AG04450 (cell line): ENCODE measurements around the gene DCAF7. TPM values are rescaled to one million over a fixed set of nuclear protein-coding genes. Genes with fewer than 3 reads are reported as not detected.

Experiments
- CTCF ChIA-PET: fragments of 300-600, 350-600 bp; formaldehyde crosslinking; extraction: SDS; loops from one replicate; lab custom pipeline; 2022; ENCODE audit warnings: antibody characterized with exemption, inconsistent platforms; lab: Charles Lee
- POLR2A ChIA-PET: fragments of 350-600 bp; formaldehyde crosslinking; extraction: SDS; loops from one replicate; lab custom pipeline; 2021; ENCODE audit warnings: antibody characterized with exemption, inconsistent platforms; lab: Yijun Ruan, JAX
- DNase-seq: peaks from one replicate; pipeline ENCODE4 v3.0.0-alpha.2; 2011; ENCODE audit warnings: low read depth, low spot score
- H3K27ac ChIP-seq: one replicate; pipeline ENCODE4 v1.5.1; 2012; ENCODE audit warnings: low read depth, low read length, control low read depth
- H3K27me3 ChIP-seq: one replicate; pipeline ENCODE4 v1.6.0; 2012; ENCODE audit warnings: low read length; ENCODE audit not compliant: control insufficient read depth, insufficient read depth
- H3K4me3 ChIP-seq: 2 replicates; pipeline ENCODE4 v1.5.1; 2011; ENCODE audit warnings: mild to moderate bottlenecking, low read depth, low read length, control low read depth
- H3K9me3 ChIP-seq: 2 replicates; pipeline ENCODE4 v1.5.1; 2012; ENCODE audit warnings: low read length; ENCODE audit not compliant: control insufficient read depth, insufficient read depth
- polyA plus RNA-seq: library from polyadenylated mRNA; depleted of rRNA; stranded (reverse); fragments of >200 nt; gene quantifications from 2 replicates; pipeline ENCODE4 v1.2.3, GENCODE V29; 2011
- TF ChIP-seq, protein P1 (sequence below): IDR thresholded peaks from 2 replicates; pipeline ENCODE4 v1.5.1; 2011; ENCODE audit warnings: low read depth, low read length, control low read depth, inconsistent platforms

Gene DCAF7
- polyA plus RNA-seq, 1 experiment = 50.4 TPM

DNA sequence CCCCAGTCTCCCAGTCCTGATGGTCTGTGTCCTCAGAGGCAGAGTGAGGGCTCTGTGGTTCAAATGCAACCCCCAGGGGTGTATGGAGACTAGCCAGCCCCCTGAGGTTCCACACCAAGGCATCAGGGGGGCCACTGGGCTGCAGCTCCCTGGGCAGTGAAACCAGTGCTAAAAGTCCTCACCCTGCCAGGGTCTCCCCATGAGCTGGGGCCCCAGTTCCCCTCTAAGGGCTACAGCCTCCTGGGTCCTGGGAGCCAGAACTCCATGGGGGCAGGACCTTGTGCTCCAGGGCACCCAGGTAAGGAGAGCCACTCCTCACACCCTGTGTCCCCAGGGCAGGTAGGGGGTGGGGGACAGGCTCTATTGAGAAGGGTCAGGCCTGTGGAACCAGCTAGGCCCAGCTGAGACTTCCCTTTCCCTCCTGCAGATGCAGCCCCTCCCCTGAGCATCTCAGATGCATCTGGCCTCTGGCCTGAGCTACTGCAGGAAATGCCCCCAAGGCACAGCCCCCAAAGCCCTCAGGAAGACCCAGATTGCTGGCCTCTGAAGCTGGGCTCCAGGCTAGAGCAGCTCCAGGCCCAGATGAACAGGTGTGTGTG lies 6.4 kb upstream of the DCAF7 start:
- DNase-seq = no peak
- H3K9me3 ChIP-seq = no peaks in the 10 kb centered on the region; the same call in 1 of the 2 replicates
- peaks cover 22% of the 10 kb centered on the region for H3K27me3 ChIP-seq
- POLR2A ChIA-PET = interaction anchor here (1.0 kb wide), 1 partner anchor 9 kb away, joined by 3 read pairs; no protein-coding TSS in a partner anchor
- no peak overlapping the region for H3K4me3 ChIP-seq
- CTCF ChIA-PET = no interaction called here
- no peak overlapping the region for H3K27ac ChIP-seq
- TF ChIP-seq, protein P1, sequence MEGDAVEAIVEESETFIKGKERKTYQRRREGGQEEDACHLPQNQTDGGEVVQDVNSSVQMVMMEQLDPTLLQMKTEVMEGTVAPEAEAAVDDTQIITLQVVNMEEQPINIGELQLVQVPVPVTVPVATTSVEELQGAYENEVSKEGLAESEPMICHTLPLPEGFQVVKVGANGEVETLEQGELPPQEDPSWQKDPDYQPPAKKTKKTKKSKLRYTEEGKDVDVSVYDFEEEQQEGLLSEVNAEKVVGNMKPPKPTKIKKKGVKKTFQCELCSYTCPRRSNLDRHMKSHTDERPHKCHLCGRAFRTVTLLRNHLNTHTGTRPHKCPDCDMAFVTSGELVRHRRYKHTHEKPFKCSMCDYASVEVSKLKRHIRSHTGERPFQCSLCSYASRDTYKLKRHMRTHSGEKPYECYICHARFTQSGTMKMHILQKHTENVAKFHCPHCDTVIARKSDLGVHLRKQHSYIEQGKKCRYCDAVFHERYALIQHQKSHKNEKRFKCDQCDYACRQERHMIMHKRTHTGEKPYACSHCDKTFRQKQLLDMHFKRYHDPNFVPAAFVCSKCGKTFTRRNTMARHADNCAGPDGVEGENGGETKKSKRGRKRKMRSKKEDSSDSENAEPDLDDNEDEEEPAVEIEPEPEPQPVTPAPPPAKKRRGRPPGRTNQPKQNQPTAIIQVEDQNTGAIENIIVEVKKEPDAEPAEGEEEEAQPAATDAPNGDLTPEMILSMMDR = no peak

DNA sequence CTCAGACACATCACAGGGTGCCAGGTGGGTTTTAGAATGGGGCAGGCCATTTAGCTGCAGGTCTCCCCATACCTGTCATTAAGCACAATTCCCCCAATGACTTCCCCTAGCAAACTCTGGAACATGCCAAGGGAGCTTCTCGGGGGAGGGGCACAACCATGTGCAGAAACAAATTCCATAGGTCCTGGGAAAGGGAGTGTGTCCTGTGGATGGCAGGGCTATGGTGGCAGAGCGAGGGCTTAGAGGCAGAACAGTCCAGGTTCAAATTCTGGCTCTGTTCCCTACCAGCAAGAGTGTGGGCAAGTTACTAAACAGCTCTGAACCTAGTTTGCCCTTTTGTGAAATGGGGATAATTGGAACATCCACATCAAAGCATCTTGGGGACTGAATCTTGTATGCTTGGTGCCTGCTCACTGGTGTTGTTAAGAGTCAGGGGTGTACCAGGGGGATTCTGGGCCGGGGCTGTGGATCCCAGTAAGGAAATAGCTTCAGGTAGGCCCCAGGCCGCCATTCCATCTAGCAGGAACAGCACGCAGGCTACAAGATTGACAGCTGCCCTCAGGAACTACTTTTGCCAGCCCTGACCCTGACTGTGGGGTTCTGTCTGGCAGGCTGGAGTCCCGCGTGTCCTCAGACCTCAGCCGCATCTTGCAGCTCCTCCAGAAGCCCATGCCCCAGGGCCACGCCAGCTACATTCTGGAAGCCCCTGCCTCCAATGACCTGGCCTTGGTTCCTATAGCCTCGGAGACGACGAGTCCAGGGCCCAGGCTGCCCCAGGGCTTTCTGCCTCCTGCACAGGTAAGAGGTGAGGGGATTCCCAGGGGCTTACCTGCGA lies 5.6 kb upstream of the DCAF7 start:
- TF ChIP-seq, protein P1 = no peak
- POLR2A ChIA-PET = interaction anchor here (1.0 kb wide), 1 partner anchor 9 kb away, joined by 3 read pairs; no protein-coding TSS in a partner anchor

DNA sequence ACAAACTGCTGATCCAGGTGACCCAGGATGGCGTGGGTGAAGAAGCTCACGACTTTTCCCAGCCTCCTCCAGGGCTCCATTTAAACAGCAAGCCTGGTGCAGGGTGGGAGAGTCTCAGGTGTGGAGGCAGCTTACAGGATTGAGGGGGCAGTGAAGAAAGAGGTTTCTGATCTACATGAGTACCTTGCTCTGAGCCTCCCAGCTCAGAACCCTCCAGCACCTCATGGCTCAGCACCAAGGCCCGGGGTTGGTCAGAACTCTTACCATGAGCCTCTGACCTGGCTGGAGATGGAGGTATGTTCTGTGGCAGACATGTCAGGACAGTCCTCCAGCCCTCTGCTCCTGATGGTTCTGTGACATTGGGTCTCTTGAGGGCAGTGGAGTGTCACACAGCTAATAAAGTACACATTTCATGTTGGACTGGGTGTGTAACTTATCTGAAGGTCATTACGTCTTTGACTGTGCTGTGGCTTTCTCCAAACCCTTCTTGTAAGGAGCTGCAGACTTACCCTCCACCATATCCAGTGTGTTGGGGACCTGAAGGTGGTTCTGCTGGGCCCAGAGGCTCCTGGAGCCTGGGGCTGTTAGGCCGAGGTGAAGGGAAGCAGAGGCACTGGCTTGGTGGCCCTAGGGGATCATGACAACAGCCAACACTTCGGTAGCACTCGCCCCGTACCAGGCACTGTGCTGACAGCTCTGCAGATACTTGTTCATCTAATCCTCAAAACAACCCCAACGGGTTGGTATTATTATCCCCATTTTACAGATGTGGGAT lies 3.8 kb upstream of the DCAF7 start:
- POLR2A ChIA-PET = no interaction called here
- CTCF ChIA-PET = no interaction called here
- Histone ChIP-seq H3K27me3 (peaks cover 4% of the 10 kb centered on the region), H3K4me3 (no peak overlapping the region), H3K27ac (no peak overlapping the region), H3K9me3 (peaks cover 4% of the 10 kb centered on the region; the same call in 1 of the 2 replicates)
- TF ChIP-seq, protein P1 = no peak
- no peak for DNase-seq

More for the DNA sequence above, 5.6 kb upstream of the DCAF7 start:
- peaks cover 14% of the 10 kb centered on the region for H3K27me3 ChIP-seq
- DNase-seq = no peak
- H3K9me3 ChIP-seq = no peaks in the 10 kb centered on the region; the same call in 1 of the 2 replicates
- no peak overlapping the region for H3K4me3 ChIP-seq
- CTCF ChIA-PET = no interaction called here
- no peak overlapping the region for H3K27ac ChIP-seq

DNA sequence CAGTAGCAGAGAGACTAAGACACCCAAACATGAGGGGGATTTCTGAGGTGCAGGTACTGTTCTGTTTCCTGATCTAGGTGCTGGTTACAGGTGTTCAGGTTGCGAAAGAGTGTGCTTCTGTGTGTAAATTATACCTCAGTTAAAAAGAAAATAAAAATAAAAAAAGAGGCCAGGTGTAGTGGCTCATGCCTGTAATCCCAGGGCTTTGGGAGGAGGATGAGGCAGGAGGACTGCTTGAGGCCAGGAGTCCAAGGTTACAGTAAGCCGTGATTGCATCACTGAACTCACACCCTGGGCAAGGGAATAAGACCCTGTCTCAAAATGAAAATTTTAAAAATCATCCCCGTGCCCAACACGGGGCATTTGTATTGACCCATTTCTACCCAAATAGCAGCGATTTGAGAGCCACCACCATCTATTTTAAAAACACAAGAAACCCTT lies 3.2 kb upstream of the DCAF7 start:
- ChIA-PET POLR2A (no interaction called here), CTCF (no interaction called here)
- Histone ChIP-seq H3K9me3 (peaks cover 4% of the 10 kb centered on the region; the same call in 1 of the 2 replicates), H3K27ac (no peak overlapping the region), H3K4me3 (no peak overlapping the region), H3K27me3 (peaks cover 4% of the 10 kb centered on the region)
- no peak for DNase-seq
- TF ChIP-seq, protein P1 = no peak
